NCI-H2171 treated with DMSO at 0.1 percent for 48 hours (cell line): ENCODE data around the gene CSTPP1.
"Not testable (repeated sequence)": the region's sequence is repeated elsewhere in the genome, so short reads cannot be mapped to it uniquely, and the experiment has no call there.

ENCODE experiments used
- DNase-seq: peaks from one replicate; lab custom pipeline; 2025; lab: John Stamatoyannopoulos, UW

CSTPP1 gene

DNA sequence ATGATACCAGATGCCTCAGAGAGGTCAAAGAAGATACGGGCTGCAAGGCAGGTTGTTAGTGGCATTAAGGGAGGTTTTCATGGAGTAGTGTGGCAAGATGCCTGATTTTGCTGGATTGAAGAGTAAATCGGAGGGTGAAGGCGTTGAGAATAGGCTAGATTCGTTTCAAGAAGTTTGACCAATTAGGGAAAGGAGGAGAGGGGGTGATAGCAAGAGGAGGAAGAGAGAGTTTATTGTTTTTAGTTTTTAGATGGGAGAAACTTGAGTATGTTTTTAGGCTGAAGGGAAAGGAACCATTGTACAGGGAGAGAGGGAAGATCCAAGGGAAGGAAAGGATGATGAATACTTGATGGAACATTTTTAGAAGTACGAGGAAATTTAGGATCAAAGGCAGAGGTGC, 16.5 kb downstream of the CSTPP1 start:
- DNase-seq, result no peak

- no peak for DNase-seq
These were observed 22.2 kb downstream of the CSTPP1 start for GRCh38 chr11:46958777-46959176.

- DNase-seq, result no peak
These were observed 24.5 kb downstream of the CSTPP1 start for GRCh38 chr11:46961041-46961440.

- DNase-seq, result not testable (repeated sequence)
These were observed 25.3 kb downstream of the CSTPP1 start for GRCh38 chr11:46961886-46962285.

DNA sequence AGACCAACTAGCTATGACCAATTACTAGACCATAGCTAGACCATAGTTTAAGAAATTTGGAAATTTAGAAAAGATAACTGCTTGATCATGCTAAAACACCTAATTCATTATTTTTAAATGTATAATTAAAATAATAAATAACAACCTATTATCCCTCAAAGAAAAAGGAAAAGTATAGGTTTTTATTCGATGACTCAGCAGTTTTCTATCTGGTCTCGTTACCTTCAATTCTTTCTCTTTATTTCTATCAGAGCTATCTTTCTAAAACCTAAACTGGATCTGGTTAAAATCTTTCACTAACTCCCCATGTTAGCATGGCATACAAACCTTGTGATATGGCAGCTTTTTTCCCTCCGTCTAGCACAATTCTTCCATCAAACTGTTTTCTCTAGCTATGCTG, 27.3 kb downstream of the CSTPP1 start:
- DNase-seq, result no peak

DNA sequence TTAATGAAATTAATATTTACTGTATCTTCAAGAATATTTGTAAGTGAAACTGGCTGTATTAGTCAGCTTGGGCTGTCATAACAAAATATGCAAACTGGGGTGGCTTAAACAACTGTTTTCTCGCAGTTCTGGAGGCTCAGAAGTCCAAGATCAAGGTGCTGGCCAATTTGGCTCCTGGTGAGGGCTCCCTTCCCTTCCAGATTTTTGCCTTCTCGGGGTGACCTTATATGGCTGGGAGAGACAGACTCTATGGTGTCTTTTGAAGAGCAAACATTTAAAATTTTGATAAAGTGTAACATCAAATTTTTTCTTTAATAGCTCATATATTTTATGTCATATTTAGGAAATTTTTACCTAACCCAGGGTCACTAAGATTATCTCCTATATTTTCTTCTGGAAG, 30.2 kb downstream of the CSTPP1 start:
- no peak for DNase-seq

- no peak for DNase-seq
These were observed 31.4 kb downstream of the CSTPP1 start for GRCh38 chr11:46967962-46968361.

- no peak for DNase-seq
These were observed 32.8 kb downstream of the CSTPP1 start for GRCh38 chr11:46969379-46969778.

DNA sequence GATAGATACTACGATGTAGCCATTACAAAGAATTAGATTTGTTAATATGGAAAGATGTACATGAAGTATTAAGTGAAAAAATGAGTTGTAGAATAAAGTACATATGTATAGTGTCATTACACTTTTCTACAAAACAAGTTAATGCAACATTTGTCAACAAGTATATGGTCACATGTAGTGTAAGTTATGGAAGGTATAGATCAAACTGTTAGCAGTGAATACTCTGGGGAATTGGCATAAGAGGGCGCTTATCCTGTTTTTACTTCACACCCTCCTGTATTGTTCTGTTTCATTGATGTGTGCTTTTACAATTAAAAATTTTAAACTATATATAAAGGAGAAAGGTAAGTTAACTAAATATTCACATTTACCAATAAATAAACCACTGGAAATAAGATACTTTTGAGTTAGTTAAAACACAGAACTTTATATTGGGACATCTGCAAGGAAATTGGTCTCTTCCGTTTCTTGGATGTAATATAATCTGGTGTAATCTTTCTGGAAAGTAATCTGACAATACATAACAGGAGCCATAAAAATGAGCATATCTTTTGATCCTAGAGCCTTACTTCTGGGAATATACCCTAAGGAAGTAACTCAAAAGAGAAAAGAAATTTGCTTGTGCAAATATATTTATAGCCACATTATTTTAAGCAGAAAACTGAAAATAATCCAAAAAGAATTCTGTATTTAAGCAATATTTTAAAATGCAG, 34.5 kb downstream of the CSTPP1 start:
- peak; percentile 58 for DNase-seq

DNA sequence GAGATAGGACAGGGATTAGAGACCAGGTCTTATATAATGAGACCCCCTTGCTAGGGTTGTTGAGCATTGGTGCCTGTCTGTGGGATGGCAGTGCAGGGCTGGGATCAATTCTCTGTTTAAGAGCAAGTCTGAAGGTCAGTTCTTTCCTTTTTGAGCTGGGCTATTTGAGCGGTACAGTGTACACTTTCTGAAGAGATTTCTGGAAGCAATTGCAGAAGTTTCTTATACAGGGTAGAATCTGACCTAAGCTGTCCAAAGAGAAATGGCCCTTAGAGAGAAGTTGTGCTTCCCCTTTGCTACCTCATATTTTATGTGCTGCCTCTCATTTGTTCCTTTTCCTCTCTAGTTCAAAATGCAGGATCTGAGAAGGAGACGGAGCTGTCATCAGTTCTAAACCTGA, 35.8 kb downstream of the CSTPP1 start:
- DNase-seq, result no peak

DNA sequence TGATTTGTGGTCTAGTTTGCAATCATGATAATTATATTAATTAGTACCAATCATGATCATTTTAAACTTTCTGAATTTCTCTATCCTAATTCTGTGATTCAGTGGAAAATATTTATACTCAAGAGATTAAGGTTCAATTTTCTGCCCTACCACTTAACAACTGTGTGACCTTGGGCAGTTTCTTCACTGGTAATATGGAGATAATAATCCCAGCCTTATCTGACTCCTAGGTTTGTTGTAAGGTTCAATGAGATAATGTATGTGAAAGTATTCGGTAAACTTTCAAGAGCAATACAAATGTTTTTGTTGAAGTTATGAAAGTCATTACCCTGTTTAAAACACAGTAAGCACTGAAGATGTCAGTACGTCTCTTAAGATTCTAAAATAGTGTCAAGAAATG, 36.3 kb downstream of the CSTPP1 start:
- no peak for DNase-seq

GRCh38 chr11:46976182-46976854, 39.8 kb downstream of the CSTPP1 start:
- DNase-seq, result no peak

DNA sequence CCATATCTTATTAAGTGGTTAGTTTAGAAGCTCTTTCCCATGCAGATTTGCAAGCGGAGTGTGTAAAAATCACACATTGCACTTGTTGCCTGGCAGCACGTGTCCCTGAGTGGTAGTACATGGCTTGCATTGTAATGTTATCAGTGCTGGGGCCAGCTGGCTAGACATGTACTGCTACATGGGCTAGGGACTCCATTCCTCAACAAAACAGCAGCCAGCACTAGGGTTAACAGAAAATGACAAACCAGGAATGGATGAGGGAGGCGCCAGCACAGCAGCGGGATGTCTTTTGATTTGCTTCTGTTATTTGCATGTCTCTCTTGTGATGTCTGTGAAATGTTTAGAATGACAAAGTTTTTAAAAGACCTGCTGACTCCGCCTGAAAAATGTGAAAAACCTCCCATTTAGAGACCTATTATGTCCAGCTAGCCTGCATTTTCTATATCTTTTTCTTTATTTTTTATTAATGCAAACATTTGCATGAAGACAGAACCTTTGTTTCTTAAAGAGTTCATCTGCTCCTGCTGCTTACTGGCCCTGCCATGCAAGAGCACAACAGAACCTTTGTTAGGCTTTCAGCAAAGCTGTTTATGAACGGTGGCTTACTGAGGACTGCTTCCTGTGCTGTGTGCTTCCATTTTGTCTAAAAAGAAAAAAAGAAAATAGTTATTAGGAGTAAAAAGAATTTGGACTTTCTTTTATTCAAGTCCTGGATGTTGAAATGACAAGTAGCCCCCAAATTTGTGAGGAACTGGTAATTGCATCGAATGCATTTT, 40.7 kb downstream of the CSTPP1 start:
- DNase-seq, result no peak

DNA sequence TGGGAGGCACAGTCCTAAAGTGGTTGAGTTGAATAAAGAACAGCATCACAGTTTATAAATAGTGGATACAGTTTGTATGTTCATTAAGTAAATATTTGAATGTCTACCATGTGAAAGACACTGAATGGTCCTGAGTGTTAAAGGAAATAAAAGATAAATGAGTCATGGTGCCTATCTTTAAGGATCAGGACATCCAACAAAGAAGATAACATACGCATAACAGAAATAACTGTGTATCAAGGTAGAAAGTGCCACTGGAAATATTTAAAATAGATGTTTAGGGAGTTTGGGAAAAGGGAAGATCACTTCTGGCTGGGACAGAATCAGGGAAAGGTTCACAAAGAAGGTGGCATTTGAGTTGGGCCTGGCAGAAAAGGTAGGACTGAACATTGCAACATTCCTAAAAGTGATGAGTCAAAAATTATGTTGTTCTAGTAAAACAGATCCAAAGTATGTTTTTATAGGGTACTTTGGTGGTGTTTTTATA, 41.5 kb downstream of the CSTPP1 start:
- no peak for DNase-seq

DNA sequence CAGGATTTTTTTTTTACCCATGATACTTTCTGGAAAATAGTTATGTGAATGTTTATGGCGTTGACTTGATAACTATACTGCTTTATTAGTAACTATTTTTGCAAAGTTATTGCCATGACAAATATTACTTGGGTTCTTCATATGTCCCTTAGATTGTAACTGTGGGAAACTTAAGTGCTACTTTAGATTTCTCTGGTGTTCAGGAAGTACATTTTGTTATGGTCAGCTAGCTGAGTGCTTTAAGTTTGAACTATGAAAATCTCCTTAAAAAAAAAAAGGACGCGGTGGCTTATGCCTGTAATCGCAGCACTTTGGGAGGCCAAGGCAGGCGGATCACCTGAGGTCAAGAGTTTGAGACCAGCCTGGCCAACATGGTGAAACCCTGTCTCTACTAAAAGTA, 42.8 kb downstream of the CSTPP1 start:
- DNase-seq, result no peak

DNA sequence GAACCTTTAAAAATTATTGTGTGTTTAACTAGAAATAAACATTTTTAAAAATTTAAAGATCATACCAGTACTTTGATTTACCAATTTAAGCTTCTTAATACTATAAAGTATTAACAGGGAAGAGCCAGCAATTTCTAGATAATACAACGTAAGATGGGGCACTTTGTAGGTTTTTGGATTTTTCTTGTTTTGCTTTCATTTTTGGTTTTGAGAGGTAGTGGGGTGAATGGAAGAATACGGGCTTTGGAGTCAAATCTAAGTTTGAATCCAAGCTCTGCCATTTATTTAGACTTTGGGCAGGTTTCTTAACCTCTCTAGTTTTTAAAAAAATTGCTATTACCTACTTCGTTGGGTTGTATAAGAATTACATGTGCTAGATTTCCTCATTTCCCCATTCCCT, 44.9 kb downstream of the CSTPP1 start:
- DNase-seq, result no peak

GRCh38 chr11:46982797-46983452, 46.4 kb downstream of the CSTPP1 start:
- DNase-seq, result no peak

- no peak for DNase-seq
These were observed 47.0 kb downstream of the CSTPP1 start for GRCh38 chr11:46983598-46983997.

DNA sequence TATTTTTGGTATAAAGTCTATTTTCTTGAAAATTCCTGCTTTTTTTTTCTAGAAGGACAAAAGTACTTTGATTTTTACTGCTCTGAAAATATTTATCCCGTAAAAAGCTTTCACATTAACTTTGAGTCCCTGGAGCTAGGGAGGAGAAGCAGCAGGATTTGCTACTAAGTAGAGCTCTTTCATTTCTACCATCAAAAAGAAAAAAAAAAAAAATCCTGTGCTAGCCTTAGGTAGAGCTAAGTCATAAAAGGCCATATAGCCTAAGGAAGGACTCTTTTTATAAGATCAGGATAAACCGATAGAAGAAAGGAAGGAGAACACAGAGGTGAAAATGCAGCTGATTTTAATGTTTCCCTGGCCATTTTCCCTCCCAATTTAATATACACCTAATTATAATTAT, 48.0 kb downstream of the CSTPP1 start:
- DNase-seq, result no peak

DNA sequence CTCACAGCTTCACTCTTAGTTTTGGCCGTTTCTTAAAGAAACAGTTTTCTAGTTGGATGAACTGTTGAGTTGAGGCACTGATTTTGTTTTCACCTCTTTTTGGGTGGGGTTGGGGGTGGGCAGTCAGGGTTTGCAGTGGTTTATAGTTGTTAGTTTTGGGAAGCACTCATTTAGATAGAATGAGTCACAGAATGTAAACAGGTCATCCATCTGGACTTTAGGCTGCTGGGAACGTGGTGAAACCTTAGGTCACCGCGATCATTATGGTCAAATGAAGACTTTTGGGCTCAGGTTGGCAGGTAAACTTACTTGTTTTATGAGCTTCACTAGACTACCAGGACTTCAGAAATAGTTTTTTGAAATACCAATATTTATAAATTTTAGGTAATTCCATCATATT, 48.4 kb downstream of the CSTPP1 start:
- DNase-seq, result no peak

GRCh38 chr11:46987183-46987582, 50.6 kb downstream of the CSTPP1 start:
- DNase-seq, result no peak

DNA sequence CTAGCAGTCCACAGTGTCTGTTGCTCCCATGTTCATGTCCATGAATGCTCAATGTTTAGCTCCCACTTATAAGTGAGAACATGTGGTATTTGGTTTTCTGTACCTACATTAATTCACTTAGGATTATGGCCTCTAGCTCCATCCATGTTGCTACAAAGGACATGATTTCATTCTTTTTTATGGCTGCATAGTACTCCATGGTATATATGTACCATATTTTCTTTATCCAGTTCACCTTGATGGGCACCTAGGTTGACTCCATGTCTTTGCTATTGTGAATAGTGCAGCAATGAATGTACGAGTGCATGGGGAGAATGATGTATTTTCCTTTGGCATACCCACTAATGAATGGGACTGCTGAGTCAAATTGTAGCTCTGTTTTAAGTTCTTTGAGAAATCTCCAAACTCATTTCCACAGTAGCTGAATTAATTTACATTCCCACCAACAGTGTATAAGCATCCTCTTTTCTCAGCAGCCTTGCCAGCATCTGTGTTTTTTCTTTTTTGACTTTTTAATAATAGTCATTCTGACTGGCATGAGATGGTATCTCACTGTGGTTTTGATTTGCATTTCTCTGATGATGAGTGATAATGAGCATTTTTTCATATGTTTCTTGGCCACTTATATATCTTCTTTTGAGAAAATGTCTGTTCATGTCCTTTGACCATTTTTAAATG, 53.4 kb downstream of the CSTPP1 start:
- DNase-seq, result not testable (repeated sequence)
